HG03139 (cell line): ENCODE data around the gene C5.
"Not testable (repeated sequence)": the region's sequence is repeated elsewhere in the genome, so short reads cannot be mapped to it uniquely, and the experiment has no call there.

Source experiments
- ATAC-seq: cut with Tn5 transposase; IDR thresholded peaks from one replicate; pipeline ENCODE4 v1.9.1; 2021; ENCODE audit not compliant: unreplicated experiment

The C5 gene

DNA sequence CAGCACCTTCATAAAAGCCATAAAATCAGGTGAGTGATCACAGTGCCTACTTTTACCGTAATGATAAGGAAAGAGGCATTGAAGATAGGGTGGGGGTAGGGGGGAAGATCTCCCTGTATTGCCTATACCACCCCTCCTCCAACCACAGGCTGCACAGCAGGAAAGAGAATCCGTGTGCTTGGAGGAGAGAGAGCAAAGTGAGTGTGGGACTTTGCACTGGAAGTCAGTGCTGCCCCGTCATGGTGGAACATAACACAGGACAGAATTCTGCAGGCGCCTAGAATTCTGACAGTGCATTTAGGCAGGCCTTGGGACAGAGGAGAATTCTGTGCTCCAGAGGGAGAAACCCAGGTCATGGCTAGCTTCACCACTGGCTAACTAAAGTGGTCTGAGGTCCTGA is 3.5 kb upstream of the C5 start:
- no peak for ATAC-seq

GRCh38 chr9:121048618-121049017 is 1.5 kb downstream of the C5 start:
- ATAC-seq, result no peak

DNA sequence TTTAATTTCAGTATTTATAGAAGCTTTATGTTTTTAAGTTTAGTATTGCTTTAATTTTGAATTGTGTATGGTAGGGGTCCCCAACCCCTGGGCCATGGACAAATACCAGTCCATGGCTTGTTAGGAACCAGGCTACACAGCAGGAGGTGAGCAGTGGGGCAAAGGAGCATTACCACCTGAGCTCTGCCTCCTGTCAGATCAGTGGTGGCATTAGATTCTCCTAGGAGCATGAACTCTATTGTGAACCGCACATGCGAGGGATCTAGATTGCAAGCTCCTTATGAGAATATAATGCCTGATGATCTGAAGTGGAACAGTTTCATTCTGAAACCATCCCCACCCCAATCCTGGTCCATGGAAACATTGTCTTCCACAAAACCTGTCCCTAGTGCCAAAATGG is 1.9 kb downstream of the C5 start:
- no peak for ATAC-seq

DNA sequence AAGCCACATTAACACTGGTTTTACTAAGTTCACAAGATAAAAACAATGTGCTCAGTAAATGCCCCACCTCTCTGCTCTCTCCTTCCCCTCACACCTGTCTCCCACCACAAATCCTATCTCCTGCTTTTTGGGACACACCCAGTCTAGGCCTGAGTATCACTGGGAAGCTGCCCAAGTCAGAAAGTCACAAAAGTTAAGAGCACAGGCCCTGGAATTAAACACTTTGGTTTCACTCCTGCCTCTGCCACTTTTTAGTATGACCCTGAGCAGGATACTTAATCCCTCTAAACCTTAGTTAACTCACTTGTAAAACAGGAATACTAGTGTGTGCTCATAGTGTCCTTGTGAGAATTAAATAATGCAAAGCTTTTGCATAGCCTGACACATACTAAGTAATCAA is 11.3 kb downstream of the C5 start:
- ATAC-seq, result no peak

DNA sequence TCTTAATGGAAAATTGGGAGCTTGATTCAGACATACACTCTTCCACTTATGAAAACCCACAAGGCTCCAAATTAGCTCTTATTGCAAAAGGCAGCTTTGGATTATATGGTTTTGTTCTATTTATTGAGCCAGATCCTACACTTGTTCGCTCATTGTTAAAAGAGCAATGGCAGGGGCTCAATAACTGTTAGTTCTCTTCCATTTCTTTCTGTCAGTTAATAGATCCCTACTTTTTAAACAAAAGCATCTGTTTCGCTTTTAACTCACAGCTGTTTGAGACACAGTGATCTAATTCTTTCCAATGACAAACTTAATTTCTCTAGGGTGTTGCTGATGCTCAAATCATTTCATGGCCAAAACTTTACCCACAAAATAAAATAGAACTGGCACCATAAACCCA is 11.7 kb downstream of the C5 start:
- no peak for ATAC-seq

DNA sequence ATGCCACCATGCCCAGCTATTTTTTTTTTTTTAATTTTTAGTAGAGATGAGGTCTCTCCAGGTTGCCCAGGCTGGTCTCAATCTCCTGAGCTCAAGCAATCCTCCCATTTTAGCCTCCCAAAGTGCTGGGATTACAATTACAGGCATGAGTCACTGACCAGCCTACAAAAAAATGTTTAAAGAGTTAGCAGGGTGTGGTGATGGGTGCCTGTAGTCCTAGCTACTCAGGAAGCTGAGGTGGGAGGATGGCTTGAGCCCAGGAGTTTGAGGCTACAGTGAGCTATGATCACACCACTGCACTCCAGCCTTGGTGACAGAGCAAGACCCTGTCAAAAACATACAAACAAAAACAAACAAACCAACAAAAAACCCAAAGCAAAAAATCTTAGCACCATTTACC is 14.4 kb downstream of the C5 start:
- ATAC-seq, result not testable (repeated sequence)

- ATAC-seq, result no peak
These were observed 15.5 kb downstream of the C5 start for GRCh38 chr9:121034529-121034928.

DNA sequence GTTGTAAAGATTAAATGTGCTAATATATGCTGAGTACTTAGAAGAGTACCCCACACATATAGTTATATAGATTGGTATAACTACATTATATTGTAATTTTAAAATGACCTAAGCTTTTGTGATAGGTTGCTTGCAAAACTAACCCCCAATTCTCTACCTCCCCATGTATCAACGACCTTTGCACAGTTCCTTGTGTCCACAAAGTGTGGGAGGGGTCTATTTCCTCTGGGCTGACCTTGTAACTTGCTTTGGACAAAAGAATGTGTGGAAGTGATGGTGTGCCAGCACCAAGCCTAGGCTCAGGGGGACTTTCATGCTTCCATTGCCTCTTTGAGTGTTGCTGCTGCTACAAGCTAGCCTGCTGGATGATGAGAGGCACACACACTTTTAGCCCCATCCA is 20.6 kb downstream of the C5 start:
- no peak for ATAC-seq

DNA sequence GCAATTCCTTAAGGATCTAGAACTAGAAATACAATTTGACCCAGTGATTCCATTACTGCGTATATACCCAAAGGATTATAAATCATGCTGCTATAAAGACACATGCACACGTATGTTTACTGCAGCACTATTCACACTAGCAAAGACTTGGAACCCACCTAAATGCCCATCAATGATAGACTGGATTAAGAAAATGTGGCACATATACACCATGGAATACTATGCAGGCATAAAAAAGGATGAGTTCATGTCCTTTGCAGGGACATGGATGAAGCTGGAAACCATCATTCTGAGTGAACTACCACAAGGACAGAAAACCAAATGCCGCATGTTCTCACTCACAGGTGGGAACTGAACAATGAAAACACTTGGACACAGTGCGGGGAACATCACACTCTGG is 21.8 kb downstream of the C5 start:
- not testable (repeated sequence) for ATAC-seq

- no peak for ATAC-seq
These were observed 23.3 kb downstream of the C5 start for GRCh38 chr9:121026768-121027167.

DNA sequence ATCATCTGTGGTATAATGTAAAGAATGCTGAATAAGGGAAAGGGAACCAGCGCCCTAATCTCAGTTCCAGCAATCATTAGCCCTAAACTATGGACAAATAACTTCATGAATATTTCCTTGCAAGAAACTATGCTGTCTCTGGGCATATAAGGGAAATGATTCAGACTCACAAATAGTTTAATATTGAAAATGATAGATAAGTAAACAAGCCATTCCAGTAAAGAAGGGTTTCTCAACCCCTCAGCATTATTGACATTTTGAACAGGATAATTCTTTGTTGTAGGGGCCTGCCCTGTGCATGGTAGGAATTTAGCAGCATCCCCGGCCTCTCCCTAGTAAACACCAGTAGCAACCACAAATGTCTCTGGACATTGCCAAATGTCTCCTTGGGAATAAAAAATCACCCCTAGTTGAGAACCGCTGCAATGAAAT is 23.8 kb downstream of the C5 start:
- no peak for ATAC-seq

DNA sequence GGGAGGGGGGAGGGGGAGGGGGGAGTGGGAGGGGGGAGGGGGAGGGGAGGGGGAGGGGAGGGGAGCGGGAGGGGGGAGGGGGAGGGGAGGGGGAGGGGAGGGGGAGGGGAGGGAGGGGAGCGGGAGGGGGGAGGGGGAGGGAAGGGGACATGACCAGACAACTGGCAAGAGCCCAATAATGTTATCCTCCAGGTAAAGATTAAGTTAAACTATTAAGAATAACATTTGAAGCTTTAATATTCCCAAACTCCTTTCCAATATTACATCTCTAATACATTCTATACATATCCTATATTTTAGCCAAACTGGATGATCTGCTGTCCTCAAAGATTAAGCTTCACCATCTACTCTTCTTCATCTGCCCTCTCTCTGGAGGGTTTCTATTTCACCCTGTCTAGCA is 25.8 kb downstream of the C5 start:
- no peak for ATAC-seq

DNA sequence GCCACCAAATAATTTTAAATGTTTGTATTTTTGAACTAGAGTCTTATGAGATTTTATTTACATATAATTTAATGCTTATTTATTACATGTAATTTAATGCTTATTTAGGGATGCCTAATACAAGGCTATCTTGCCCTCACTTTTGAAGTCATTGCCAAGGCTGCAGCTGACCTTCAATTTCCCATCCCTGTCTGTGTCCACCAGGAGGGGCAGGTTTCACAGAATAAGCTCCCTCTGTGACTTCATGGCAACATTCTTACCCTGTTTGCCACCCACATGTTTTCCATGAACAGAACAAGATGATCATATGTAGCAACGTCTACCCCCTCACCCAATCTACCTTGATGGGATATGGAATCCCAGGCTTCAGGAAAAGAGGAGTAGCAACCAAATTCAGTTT is 27.0 kb downstream of the C5 start:
- ATAC-seq, result no peak

- no peak for ATAC-seq
These were observed 28.8 kb downstream of the C5 start for GRCh38 chr9:121021301-121021700.

DNA sequence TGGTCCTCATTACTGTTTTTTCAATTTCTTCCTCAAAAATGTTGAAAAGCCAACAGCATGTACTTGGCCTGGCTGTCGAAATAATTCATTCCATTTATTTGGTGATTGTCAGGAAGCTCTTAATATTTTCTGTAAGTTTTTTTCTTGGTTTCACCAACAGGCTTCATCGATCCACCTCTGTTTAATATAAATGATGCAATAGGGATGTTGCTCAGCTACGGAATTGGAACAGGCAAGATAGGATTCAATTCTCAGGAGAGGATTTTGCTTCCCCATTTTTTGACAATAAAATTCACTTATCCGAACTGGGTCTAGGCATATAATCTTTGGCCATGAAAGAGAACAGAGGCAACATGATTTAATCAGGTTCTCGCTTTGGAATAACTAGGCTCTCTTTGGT is 30.8 kb downstream of the C5 start:
- ATAC-seq, result no peak

GRCh38 chr9:121013911-121014310 is 36.2 kb downstream of the C5 start:
- ATAC-seq, result no peak

DNA sequence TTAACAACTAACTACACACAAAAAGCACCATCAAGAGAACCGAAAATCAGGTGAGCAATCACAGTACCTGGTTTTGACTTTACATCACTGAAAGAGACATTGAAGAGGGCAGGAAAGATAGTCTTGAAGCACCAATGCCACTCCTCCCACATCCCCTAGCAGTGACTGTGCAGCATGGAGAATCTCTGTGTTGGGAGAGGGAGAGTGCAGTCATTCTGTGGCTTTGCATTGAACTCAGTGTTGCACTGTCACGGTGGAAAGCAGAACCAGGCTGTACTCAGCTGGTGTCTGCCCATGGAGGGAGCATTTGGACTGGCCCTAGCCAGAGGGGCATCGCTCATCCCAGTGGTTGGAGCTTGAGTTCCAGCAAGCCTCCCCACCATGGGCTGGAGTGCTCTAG is 40.4 kb downstream of the C5 start:
- ATAC-seq, result no peak

GRCh38 chr9:120999317-120999716 is 50.8 kb downstream of the C5 start:
- ATAC-seq, result no peak

GRCh38 chr9:120998111-120998510 is 52.0 kb downstream of the C5 start:
- no peak for ATAC-seq

- ATAC-seq, result no peak
These were observed 52.6 kb downstream of the C5 start for GRCh38 chr9:120997502-120997901.

GRCh38 chr9:120996409-120996808 is 53.7 kb downstream of the C5 start:
- no peak for ATAC-seq

DNA sequence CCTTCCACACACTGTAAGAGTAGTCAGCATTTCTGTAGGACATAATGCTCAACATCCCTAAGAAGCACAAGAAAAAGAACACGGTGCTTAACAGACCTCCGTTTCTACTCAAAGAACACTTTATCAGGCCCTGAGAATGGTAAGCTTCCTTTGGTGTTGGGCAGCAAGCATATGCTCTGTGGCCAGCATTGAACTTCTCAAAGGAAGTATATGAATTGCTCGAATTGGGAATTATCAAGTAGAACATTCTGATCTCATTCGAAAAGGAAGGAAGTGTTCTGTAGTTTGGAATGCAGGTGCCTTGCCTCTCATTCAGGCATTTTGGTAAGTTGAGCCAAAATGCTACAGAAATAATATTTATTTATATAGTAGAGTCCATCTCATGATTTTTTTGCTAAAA is 61.0 kb downstream of the C5 start:
- ATAC-seq, result no peak

GRCh38 chr9:120985819-120986222 is 64.3 kb downstream of the C5 start:
- no peak for ATAC-seq

GRCh38 chr9:120983259-120983837 is 66.7 kb downstream of the C5 start:
- ATAC-seq, result no peak
